Lower lobe of right lung (tissue), 2 donors: ENCODE results near the gene TMEM53. TPM values are rescaled to one million over a fixed set of nuclear protein-coding genes. Genes with fewer than 3 reads are reported as not detected.
A peak's percentile ranks its signal among the peaks of the same experiment; 100 is the strongest.

ENCODE experiments used
- ATAC-seq, 2 donors: fragments of 200-7000 bp; cut with Tn5 transposase; one replicate each; pipeline ENCODE4 v1.9.1; 2020 to 2022; ENCODE audit warnings: mild to moderate bottlenecking in 2 of 2, moderate library complexity in 2 of 2
- DNase-seq: peaks from one replicate; pipeline ENCODE4 v3.0.0-alpha.2; 2020
- H3K27ac ChIP-seq: fragments of 200-600 bp; one replicate; pipeline ENCODE4 v1.8.0; 2022
- H3K27me3 ChIP-seq: fragments of 200-600 bp; one replicate; pipeline ENCODE4 v1.8.0; 2022; ENCODE audit warnings: low read depth
- H3K36me3 ChIP-seq: fragments of 200-600 bp; one replicate; pipeline ENCODE4 v1.8.0; 2022; ENCODE audit warnings: mild to moderate bottlenecking
- H3K4me1 ChIP-seq: fragments of 200-600 bp; one replicate; pipeline ENCODE4 v1.8.0; 2022
- H3K4me3 ChIP-seq: fragments of 200-600 bp; one replicate; pipeline ENCODE4 v1.8.0; 2022; ENCODE audit warnings: mild to moderate bottlenecking
- H3K9me3 ChIP-seq: fragments of 200-600 bp; one replicate; pipeline ENCODE4 v1.8.0; 2022
- intact Hi-C: fragments of 100-400 bp; cut with DNase I; formaldehyde crosslinking; loops from one replicate; pipeline ENCODE4 v1.11.0; 2022
- total RNA-seq: library from RNA; stranded (reverse); fragmentation: NEBNext Ultra II Directional; extraction: Animal tissue kit (Norgen Biotek cat#: 25700); gene quantifications from one replicate; pipeline ENCODE4 v1.2.1, GENCODE V29; 2021
- TF ChIP-seq, protein P1 (sequence below): fragments of 200-600 bp; IDR thresholded peaks from one replicate; pipeline ENCODE4 v1.8.0; 2022; ENCODE audit warnings: antibody characterized with exemption, mild to moderate bottlenecking
- donor health status: DM: no; HTN: yes; CAD: no; lungs with severe emphysema.

Gene TMEM53
- total RNA-seq, 1 donor from 2014 or later = 22.6 TPM

DNA sequence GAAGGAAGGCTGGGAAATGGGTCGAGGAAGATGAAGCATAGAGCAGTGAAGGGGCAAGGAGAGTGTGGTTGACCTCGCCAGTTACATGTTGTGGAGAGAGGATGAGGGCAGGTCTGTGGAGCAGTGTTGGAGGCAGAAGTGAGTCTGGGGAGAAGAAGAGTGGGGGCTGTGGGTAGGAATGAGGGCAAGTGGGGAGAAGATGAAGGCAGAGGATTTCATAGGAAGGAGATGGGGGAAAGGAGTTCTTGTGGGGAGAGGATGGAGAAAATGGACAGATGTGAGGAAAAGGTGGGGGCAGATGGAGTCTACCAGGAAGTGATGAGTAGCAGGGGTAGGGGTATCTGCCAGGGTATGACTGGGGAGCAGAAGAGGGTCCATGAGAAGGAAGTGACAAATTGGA lies 3.8 kb upstream of the TMEM53 start:
- Histone ChIP-seq H3K4me3 (no peak overlapping the region), H3K27me3 (no peaks in the 10 kb centered on the region), H3K4me1 (peaks cover 42% of the 10 kb centered on the region), H3K36me3 (no peaks in the 10 kb centered on the region), H3K9me3 (no peaks in the 10 kb centered on the region), H3K27ac (no peak overlapping the region)
- intact Hi-C loops = no loop called here
- TF ChIP-seq, protein P1, sequence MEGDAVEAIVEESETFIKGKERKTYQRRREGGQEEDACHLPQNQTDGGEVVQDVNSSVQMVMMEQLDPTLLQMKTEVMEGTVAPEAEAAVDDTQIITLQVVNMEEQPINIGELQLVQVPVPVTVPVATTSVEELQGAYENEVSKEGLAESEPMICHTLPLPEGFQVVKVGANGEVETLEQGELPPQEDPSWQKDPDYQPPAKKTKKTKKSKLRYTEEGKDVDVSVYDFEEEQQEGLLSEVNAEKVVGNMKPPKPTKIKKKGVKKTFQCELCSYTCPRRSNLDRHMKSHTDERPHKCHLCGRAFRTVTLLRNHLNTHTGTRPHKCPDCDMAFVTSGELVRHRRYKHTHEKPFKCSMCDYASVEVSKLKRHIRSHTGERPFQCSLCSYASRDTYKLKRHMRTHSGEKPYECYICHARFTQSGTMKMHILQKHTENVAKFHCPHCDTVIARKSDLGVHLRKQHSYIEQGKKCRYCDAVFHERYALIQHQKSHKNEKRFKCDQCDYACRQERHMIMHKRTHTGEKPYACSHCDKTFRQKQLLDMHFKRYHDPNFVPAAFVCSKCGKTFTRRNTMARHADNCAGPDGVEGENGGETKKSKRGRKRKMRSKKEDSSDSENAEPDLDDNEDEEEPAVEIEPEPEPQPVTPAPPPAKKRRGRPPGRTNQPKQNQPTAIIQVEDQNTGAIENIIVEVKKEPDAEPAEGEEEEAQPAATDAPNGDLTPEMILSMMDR = no peak
- DNase-seq (no peak), ATAC-seq (no peak)

DNA sequence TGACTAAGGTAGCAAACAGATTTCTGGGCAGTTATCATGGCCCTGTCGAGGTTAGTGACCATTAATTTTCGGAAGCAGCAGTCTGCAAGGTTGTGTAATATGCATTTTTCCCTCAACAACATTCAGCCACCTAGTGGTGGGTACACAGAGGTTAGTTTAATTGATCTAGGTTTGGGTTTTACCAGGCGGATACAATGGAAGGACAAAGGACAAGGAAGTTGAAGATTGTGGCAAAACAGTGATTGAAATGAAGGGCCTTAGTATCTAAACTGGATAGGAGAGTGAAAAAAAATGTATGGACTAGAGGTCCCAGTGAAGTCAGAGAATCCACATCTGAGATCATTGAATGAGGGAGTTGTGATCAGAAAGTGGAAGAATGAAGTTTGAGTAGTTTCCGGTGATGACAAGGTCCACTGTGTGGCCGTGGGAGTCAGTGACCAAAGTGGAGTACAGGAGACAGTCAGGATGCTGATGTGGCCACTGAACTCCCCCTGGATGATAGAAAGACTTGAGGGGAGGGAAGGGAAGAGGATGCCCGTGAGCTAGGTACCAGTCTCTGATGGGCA lies 3.0 kb upstream of the TMEM53 start:
- no peaks in the 10 kb centered on the region for H3K36me3 ChIP-seq
- TF ChIP-seq, protein P1 = peak; percentile 37
- H3K4me1 ChIP-seq = peaks cover 51% of the 10 kb centered on the region
- H3K27me3 ChIP-seq = no peaks in the 10 kb centered on the region
- H3K4me3 ChIP-seq = no peak overlapping the region
- no peaks in the 10 kb centered on the region for H3K9me3 ChIP-seq
- DNase-seq = no peak
- intact Hi-C loops = no loop called here
- ATAC-seq = no peak
- H3K27ac ChIP-seq = peak overlapping the region; percentile 95

DNA sequence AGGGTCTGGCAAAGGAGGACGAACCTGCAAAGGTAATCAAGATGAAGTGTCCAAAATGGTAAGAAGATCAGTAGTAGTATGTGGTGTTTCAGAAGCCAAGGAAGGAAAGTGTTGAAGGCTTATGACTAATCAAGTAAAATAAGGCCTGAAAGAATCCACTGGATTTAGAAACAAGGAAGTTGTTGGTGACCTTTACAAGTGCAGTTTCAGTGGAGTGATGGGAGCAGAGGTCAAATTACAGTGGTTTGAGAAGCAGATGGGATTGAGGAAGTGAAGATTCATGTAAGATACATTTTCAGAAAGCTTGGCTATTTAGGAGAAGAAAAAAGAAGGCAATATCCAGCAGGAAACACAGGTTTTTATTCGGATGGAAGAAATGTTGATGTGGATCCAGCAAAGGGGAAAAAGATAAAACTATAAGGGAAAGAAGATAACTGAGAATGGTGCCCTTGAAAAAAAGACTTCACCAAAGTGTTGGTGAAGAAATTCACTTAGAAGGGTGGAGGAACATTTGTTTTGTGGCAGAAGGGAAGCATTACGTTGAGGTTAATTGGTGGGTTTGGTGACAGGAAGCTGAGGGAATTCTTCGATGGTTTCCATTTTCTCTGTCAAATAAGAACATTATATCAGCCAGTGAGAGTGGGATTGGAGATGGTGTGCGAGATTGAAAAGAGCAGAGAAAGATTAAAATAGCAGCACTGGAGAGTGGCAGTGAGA lies 2.4 kb upstream of the TMEM53 start:
- Histone ChIP-seq H3K4me3 (no peak overlapping the region), H3K27me3 (no peaks in the 10 kb centered on the region), H3K36me3 (no peaks in the 10 kb centered on the region), H3K9me3 (no peaks in the 10 kb centered on the region), H3K27ac (peak overlapping the region; percentile 95), H3K4me1 (peaks cover 57% of the 10 kb centered on the region)
- intact Hi-C loops = no loop called here
- DNase-seq (no peak), ATAC-seq (no peak)
- TF ChIP-seq, protein P1 = no peak

DNA sequence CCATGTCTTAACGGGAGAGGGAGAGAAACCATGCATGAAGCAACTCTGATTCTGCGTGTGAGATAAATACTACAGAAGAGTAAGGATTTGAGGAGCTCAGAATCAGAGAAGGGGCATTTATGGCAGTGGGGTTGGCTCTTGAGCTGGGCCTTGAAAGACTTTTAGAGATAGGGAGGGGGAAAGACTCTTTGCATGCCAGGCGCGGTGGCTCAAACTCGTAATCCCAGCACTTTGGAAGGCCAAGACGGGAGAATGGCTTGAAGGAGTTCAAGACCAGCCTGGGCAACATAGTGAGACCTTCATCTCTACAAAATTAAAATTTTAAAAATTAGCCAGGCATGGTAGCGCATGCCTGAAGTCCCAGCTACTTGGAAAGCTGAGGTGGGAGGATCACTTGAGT lies 905 bp upstream of the TMEM53 start:
- no peak for DNase-seq
- no peaks in the 10 kb centered on the region for H3K27me3 ChIP-seq
- H3K27ac ChIP-seq = peak overlapping the region; percentile 95
- ATAC-seq = no peak
- no peaks in the 10 kb centered on the region for H3K9me3 ChIP-seq
- intact Hi-C loops = no loop called here
- H3K4me1 ChIP-seq = peaks cover 58% of the 10 kb centered on the region
- no peaks in the 10 kb centered on the region for H3K36me3 ChIP-seq
- peak overlapping the region; percentile 67 for H3K4me3 ChIP-seq
- TF ChIP-seq, protein P1 = no peak

DNA sequence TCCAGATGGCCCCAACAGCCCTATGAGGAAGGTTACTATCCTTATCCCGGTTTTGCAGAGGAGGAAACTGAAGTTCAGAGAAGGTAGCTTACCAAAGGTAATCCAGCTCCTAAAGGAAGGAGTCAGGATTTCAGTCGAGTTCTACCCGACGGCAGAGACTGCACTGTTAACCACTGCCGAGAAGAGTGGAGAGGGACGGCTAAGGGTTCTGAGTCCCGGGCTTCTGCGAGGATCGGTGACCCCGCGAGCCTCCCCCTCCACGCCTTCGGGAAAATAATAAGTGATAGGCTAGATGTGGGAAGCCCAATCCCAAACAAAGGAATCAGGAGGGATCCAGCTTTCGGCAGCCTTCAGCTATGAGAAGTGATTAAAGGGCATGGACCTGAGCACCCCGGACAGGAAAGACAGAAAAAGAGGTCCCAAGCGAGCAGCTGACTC lies 587 bp downstream of the TMEM53 start:
- Histone ChIP-seq H3K27ac (peak overlapping the region; percentile 95), H3K4me1 (peaks cover 55% of the 10 kb centered on the region), H3K27me3 (no peaks in the 10 kb centered on the region), H3K4me3 (peak overlapping the region; percentile 67), H3K9me3 (no peaks in the 10 kb centered on the region), H3K36me3 (no peaks in the 10 kb centered on the region)
- peak in 1 of 2 donors; percentile 1 for ATAC-seq
- DNase-seq = no peak
- TF ChIP-seq, protein P1 = no peak
- intact Hi-C loops = no loop called here
